SK-N-MC (cell line): ENCODE results near the gene CDH22.

Source experiments
- EZH2 ChIP-seq: fragments of 200-600 bp; sonication (generic); IDR thresholded peaks from one replicate; pipeline ENCODE4 v1.6.1; 2017; ENCODE audit warnings: antibody characterized with exemption
- FOXP2 ChIP-seq: optimal IDR thresholded peaks from 2 replicates; pipeline ENCODE3; 2011; ENCODE audit warnings: mild to moderate bottlenecking, moderate library complexity; ENCODE audit not compliant: insufficient read depth; ENCODE audit errors: extremely low read length, control extremely low read depth
- POLR2AphosphoS5 ChIP-seq: IDR thresholded peaks from 2 replicates; pipeline ENCODE4 v1.6.1; 2012; ENCODE audit warnings: mild to moderate bottlenecking, low read depth, low read length, borderline replicate concordance

DNA sequence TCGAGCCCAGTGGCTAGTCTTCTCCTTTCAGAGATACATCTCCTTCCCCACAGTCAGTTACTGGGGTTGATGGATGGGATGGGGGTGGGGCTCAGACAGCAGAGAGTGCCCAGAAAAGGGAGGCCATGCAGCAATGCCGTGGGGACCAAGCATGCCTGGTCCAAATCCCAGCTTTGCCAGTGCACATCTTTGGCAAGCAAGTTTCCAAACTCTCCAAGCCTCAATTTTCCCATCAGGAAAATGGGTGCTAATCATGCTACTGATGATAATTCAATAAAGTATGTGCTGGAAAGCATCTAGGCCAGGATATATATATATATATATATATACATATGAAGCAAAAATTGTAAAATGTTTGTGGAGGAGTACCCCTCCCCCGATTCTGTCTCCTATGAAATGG is 111.3 kb downstream of the CDH22 start:
- TF ChIP-seq POLR2AphosphoS5, result no peak
- TF ChIP-seq EZH2, result no peak
- TF ChIP-seq FOXP2, result no peak
